Measurements from ENCODE around the gene PTH2.

Gene PTH2

DNA sequence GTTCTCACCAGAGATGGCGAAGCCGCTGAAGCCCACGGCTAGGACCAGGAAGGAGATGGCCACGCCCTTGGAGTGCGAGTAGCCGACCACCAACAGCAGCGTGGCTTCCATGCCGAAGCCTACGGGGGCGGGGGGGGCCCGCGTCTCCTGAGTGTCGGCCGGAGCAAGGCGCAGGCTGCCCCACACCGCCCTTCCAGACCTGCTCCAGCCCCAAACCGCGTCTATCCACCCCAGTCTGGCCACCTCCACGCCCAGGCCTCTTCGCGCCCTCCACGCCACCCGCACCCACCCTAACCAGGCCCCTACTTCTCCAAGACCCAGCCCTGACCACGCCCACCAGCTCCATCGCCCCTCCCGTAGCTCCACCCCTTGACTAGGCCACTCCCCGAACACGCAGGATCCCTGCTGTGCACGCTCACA lies 8.1 kb upstream of the PTH2 start:
- H3K27ac ChIP-seq (replicated peaks; ENCODE audit: low read length): no peak overlapping the region
- no peak overlapping the region for H3K4ac ChIP-seq (ENCODE audit: low read length)
- H3K14ac ChIP-seq (ENCODE audit: low read length): no peak overlapping the region
- no peak overlapping the region for H3K4me3 ChIP-seq (ENCODE audit: low read length in 2 of 2)
- H3K79me1 ChIP-seq (ENCODE audit: low read depth, low read length): peaks cover 2% of the 10 kb centered on the region
- H4K8ac ChIP-seq (ENCODE audit: low read depth, low read length): no peak overlapping the region
- no peak overlapping the region for H3K4me2 ChIP-seq (ENCODE audit: insufficient read depth, low read length, poor library complexity, severe bottlenecking)
- peak overlapping the region; percentile 19 for H2BK5ac ChIP-seq (ENCODE audit: low read length)
- H3K27me3 ChIP-seq (ENCODE audit: control insufficient read depth in 3 of 3, insufficient read depth in 3 of 3, low read depth in 1 of 3, low read length in 3 of 3): peaks cover 3 to 94% (median 53%) of the 10 kb centered on the region in 3 experiments
- H3K23ac ChIP-seq (ENCODE audit: low read depth, low read length, poor library complexity): peak overlapping the region; percentile 47
- H2BK15ac ChIP-seq (ENCODE audit: low read length): peak overlapping the region; percentile 88
- H3K9ac ChIP-seq (ENCODE audit: low read depth, low read length, poor library complexity): no peak overlapping the region
- peak overlapping the region; percentile 85 for H4K91ac ChIP-seq (ENCODE audit: low read depth, low read length, poor library complexity)
- no peak overlapping the region for H2AFZ ChIP-seq (ENCODE audit: low read length)
- peak overlapping the region; percentile 54 for H2AK5ac ChIP-seq (ENCODE audit: low read depth, low read length)
- no CpG with 5 or more reads among the region's 29 CpGs for WGBS, 2 donors (ENCODE audit: extremely low coverage in 2 of 2, insufficient read length in 2 of 2, insufficient replicate concordance in 1 of 2)
- no peak overlapping the region for H2BK120ac ChIP-seq (ENCODE audit: low read depth, low read length)
- H3K9me3 ChIP-seq (replicated peaks in 1 of 2; ENCODE audit: control insufficient read depth in 2 of 2, insufficient read depth in 1 of 2, low read depth in 1 of 2, low read length in 2 of 2): peaks cover 11 to 12% of the 10 kb centered on the region in 2 donors
- no peaks in the 10 kb centered on the region for H3K36me3 ChIP-seq (replicated peaks in 1 of 2; ENCODE audit: control insufficient read depth in 2 of 2, insufficient read depth in 2 of 2, low read length in 2 of 2)
- DNase-seq (ENCODE audit: low spot score): no peak
- H2BK12ac ChIP-seq (ENCODE audit: low read length): peak overlapping the region; percentile 58
- H3K18ac ChIP-seq (ENCODE audit: low read length): peak overlapping the region; percentile 59
- H3K4me1 ChIP-seq (ENCODE audit: control insufficient read depth in 2 of 2, insufficient read depth in 1 of 2, low read depth in 1 of 2, low read length in 2 of 2): peaks cover 16 to 21% of the 10 kb centered on the region in 2 donors

DNA sequence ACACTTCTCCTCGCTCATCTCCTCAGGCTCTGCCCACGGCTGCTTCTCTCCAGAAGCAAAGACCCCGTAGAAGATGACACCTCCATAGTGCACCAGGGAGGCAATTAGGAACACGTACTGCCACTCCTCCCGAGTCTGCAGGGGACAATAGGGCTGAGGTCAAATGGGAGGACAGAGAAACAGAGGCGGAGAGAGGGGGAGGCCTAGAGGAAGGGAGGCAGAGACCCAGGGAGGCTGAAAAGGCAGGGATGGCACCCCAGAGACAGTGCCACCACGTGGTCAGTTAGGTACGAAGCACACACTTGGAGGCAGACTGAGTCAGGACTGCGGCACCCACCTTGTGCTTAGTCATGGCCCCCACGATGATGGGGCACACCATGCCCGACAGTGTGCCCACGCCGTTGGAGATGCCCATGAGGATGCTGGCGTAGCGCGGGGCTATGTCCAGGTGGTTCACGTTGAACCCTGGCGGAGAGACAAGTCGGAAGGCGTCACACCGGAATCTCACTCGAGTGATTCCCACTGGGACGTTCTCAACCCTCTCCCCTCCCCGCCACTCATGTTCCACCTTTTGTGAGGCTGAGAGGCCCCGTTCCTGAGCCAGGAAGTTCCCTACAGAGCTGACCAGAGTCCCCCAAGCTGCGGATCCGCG lies 7.6 kb upstream of the PTH2 start:
- H3K79me1 ChIP-seq (ENCODE audit: low read depth, low read length): peaks cover 2% of the 10 kb centered on the region
- H2AFZ ChIP-seq (ENCODE audit: low read length): no peak overlapping the region
- H3K9ac ChIP-seq (ENCODE audit: low read depth, low read length, poor library complexity): no peak overlapping the region
- no peaks in the 10 kb centered on the region for H3K36me3 ChIP-seq (replicated peaks in 1 of 2; ENCODE audit: control insufficient read depth in 2 of 2, insufficient read depth in 2 of 2, low read length in 2 of 2)
- peaks cover 17 to 21% of the 10 kb centered on the region in 2 donors for H3K4me1 ChIP-seq (ENCODE audit: control insufficient read depth in 2 of 2, insufficient read depth in 1 of 2, low read depth in 1 of 2, low read length in 2 of 2)
- H3K27me3 ChIP-seq (ENCODE audit: control insufficient read depth in 3 of 3, insufficient read depth in 3 of 3, low read depth in 1 of 3, low read length in 3 of 3): peaks cover 3 to 94% (median 53%) of the 10 kb centered on the region in 3 experiments
- H3K27ac ChIP-seq (replicated peaks; ENCODE audit: low read length): no peak overlapping the region
- peak overlapping the region; percentile 19 for H2BK5ac ChIP-seq (ENCODE audit: low read length)
- no peak overlapping the region for H2BK120ac ChIP-seq (ENCODE audit: low read depth, low read length)
- peak overlapping the region; percentile 47 for H3K23ac ChIP-seq (ENCODE audit: low read depth, low read length, poor library complexity)
- no CpG with 5 or more reads among the region's 28 CpGs for WGBS, 2 donors (ENCODE audit: extremely low coverage in 2 of 2, insufficient read length in 2 of 2, insufficient replicate concordance in 1 of 2)
- no peak overlapping the region for H3K4ac ChIP-seq (ENCODE audit: low read length)
- peak overlapping the region; percentile 85 for H4K91ac ChIP-seq (ENCODE audit: low read depth, low read length, poor library complexity)
- no peak overlapping the region for H3K4me2 ChIP-seq (ENCODE audit: insufficient read depth, low read length, poor library complexity, severe bottlenecking)
- no peak for DNase-seq (ENCODE audit: low spot score)
- H4K8ac ChIP-seq (ENCODE audit: low read depth, low read length): no peak overlapping the region
- H3K4me3 ChIP-seq (ENCODE audit: low read length in 2 of 2): no peak overlapping the region
- peak overlapping the region; percentile 54 for H2AK5ac ChIP-seq (ENCODE audit: low read depth, low read length)
- H2BK15ac ChIP-seq (ENCODE audit: low read length): peak overlapping the region; percentile 88
- no peak overlapping the region for H2BK12ac ChIP-seq (ENCODE audit: low read length)
- H3K14ac ChIP-seq (ENCODE audit: low read length): no peak overlapping the region
- H3K9me3 ChIP-seq (replicated peaks in 1 of 2; ENCODE audit: control insufficient read depth in 2 of 2, insufficient read depth in 1 of 2, low read depth in 1 of 2, low read length in 2 of 2): peaks cover 8 to 12% of the 10 kb centered on the region in 2 donors
- H3K18ac ChIP-seq (ENCODE audit: low read length): peak overlapping the region; percentile 59

DNA sequence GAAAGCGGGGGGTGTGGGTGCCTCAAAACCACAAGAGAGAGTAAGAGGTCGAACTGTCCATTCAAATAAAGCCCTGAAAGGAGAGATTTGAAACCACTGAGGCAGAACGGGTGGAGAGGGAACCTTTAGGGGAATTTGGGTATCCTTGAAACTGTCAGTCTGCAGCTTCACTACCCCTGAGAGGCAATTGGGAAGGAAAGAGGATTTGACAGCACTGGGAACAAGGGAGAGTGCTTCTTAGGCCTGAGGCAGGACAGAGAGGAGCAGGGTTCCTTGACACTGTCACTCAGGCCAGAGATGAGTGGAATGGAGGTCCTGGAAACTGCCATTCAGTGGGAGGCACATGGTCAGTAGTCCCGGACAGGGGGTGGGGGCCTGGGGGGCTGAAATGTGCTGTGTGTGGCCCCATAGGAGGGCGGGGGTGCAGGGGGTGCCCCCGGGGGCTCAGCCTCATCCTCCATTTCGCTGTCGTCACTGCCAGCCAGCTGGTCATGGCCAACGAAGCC lies 7.0 kb upstream of the PTH2 start:
- Histone ChIP-seq H3K18ac (ENCODE audit: low read length) (no peak overlapping the region), H3K4me2 (ENCODE audit: insufficient read depth, low read length, poor library complexity, severe bottlenecking) (no peak overlapping the region), H3K4me1 (ENCODE audit: control insufficient read depth in 2 of 2, insufficient read depth in 1 of 2, low read depth in 1 of 2, low read length in 2 of 2) (peaks cover 17 to 21% of the 10 kb centered on the region in 2 donors), H4K8ac (ENCODE audit: low read depth, low read length) (no peak overlapping the region), H2BK15ac (ENCODE audit: low read length) (no peak overlapping the region), H2BK12ac (ENCODE audit: low read length) (no peak overlapping the region), H3K23ac (ENCODE audit: low read depth, low read length, poor library complexity) (no peak overlapping the region), H4K91ac (ENCODE audit: low read depth, low read length, poor library complexity) (no peak overlapping the region), H3K36me3 (replicated peaks in 1 of 2; ENCODE audit: control insufficient read depth in 2 of 2, insufficient read depth in 2 of 2, low read length in 2 of 2) (no peaks in the 10 kb centered on the region), H2AK5ac (ENCODE audit: low read depth, low read length) (peak overlapping the region; percentile 54), H2AFZ (ENCODE audit: low read length) (no peak overlapping the region), H3K27ac (replicated peaks; ENCODE audit: low read length) (no peak overlapping the region), H3K9ac (ENCODE audit: low read depth, low read length, poor library complexity) (no peak overlapping the region), H2BK5ac (ENCODE audit: low read length) (no peak overlapping the region), H3K9me3 (replicated peaks in 1 of 2; ENCODE audit: control insufficient read depth in 2 of 2, insufficient read depth in 1 of 2, low read depth in 1 of 2, low read length in 2 of 2) (peaks cover 8 to 12% of the 10 kb centered on the region in 2 donors), H3K14ac (ENCODE audit: low read length) (no peak overlapping the region), H3K79me1 (ENCODE audit: low read depth, low read length) (peaks cover 2% of the 10 kb centered on the region), H3K4ac (ENCODE audit: low read length) (no peak overlapping the region), H3K4me3 (ENCODE audit: low read length in 2 of 2) (no peak overlapping the region), H3K27me3 (ENCODE audit: control insufficient read depth in 3 of 3, insufficient read depth in 3 of 3, low read depth in 1 of 3, low read length in 3 of 3) (peaks cover 3 to 94% (median 57%) of the 10 kb centered on the region in 3 experiments), H2BK120ac (ENCODE audit: low read depth, low read length) (no peak overlapping the region)
- no CpG with 5 or more reads among the region's 9 CpGs for WGBS, 2 donors (ENCODE audit: extremely low coverage in 2 of 2, insufficient read length in 2 of 2, insufficient replicate concordance in 1 of 2)
- DNase-seq (ENCODE audit: low spot score): no peak

Data from neuronal stem cell (in vitro differentiated cells).